ENCODE data around the gene AGBL4. TPM values are rescaled to one million over a fixed set of nuclear protein-coding genes. Genes with fewer than 3 reads are reported as not detected.

The AGBL4 gene
- total and polyA plus RNA-seq, 7 donors = 0.01 to 0.05 TPM; not detected in 5

DNA sequence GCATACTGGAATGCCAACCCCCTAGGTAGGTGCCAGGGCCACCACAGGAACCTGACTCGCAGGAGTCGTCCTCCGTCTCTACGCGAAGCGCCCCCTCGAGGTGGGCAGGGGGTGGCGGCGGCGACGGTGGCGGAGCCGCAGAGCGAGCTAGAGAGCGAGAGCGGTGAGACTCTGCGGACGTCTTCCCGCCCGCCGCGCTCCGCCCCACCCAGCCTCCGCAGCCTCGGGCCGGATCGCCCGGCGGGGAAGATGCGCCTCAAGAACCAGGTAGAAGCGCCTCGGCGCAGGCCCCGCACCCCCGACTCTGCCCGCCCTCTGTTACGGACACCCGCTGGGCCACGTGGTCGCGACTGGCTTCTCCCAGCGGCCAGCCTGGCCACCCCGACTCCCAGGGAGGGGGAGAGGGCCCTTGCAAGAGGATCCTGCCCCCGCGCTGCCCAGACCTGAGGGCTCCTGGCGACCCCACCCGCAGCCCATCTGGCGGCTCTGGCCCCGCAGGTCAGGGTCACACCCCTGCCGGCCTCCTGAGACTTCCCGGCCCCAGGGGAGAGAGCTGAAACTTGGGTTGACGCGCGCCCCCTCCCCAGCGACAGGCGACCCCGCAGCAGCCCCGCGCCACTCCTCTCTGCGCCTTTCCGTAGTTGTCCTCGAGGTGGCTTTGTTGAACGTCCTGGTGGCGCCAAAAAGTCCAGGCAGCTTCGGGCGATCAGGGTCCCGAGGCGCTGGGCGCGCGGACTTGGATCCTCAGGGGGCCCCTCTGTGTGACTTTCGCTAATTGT lies 24.4 kb upstream of the AGBL4 start:
- ATAC-seq (no peak), DNase-seq (peak in 1 of 2 donors; percentile 36)
- H3K27me3 ChIP-seq (ENCODE audit: insufficient read depth in 3 of 3, low read length in 2 of 3) = peaks cover 0 to 35% (median 6%) of the 10 kb centered on the region in 3 donors
- 1 to 3% (median 3%) methylated on average over 49 to 72 of the region's 72 CpGs for WGBS, 3 donors
- intact Hi-C loops (cut with DNase I) = no loop called here
- no peak overlapping the region for H3K27ac ChIP-seq
- H3K36me3 ChIP-seq (ENCODE audit: insufficient read depth in 1 of 2, low read depth in 1 of 2) = no peaks in the 10 kb centered on the region
- TF ChIP-seq, protein P1, sequence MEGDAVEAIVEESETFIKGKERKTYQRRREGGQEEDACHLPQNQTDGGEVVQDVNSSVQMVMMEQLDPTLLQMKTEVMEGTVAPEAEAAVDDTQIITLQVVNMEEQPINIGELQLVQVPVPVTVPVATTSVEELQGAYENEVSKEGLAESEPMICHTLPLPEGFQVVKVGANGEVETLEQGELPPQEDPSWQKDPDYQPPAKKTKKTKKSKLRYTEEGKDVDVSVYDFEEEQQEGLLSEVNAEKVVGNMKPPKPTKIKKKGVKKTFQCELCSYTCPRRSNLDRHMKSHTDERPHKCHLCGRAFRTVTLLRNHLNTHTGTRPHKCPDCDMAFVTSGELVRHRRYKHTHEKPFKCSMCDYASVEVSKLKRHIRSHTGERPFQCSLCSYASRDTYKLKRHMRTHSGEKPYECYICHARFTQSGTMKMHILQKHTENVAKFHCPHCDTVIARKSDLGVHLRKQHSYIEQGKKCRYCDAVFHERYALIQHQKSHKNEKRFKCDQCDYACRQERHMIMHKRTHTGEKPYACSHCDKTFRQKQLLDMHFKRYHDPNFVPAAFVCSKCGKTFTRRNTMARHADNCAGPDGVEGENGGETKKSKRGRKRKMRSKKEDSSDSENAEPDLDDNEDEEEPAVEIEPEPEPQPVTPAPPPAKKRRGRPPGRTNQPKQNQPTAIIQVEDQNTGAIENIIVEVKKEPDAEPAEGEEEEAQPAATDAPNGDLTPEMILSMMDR (IDR thresholded peaks at IDR 0.05) = no peak
- H3K9me3 ChIP-seq = no peaks in the 10 kb centered on the region
- no peaks in the 10 kb centered on the region for H3K4me1 ChIP-seq
- peak overlapping the region; percentile 46 for H3K4me3 ChIP-seq

DNA sequence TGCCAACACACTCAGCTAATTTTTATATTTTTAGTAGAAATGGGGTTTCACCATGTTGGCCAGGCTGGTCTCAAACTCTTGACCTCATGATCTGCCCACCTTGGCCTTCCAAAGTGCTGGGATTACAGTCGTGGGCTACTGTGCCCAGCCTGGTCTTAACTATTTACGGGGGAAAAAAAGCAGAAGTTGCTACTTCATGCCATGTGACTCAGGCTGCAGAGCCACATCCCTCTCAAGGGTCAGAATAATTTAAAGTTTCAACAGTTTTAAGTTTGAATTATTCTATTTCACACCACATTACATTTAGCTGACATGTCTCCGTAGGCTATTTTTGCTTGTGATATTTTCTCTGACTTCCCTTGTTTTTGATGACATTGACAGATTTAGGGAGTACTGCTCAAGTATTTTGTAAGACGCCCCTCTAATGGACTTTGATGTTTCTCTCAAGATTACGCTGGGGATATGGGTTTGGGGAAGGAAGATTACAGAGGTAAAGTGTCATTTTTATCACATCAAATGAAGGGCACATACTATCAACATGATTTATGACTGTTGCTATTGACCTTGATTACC lies 14.6 kb upstream of the AGBL4 start:
- ATAC-seq (no peak), DNase-seq (no peak)
- H3K9me3 ChIP-seq = no peaks in the 10 kb centered on the region
- H3K27me3 ChIP-seq (ENCODE audit: insufficient read depth in 3 of 3, low read length in 2 of 3) = no peaks in the 10 kb centered on the region
- H3K4me1 ChIP-seq = no peaks in the 10 kb centered on the region
- no peak overlapping the region for H3K27ac ChIP-seq
- intact Hi-C loops (cut with DNase I) = no loop called here
- TF ChIP-seq, protein P1 (IDR thresholded peaks at IDR 0.05) = no peak
- 47 to 52% (median 51%) methylated on average over 5 of the region's 5 CpGs for WGBS, 3 donors
- no peak overlapping the region for H3K4me3 ChIP-seq
- H3K36me3 ChIP-seq (ENCODE audit: insufficient read depth in 1 of 2, low read depth in 1 of 2) = no peaks in the 10 kb centered on the region

DNA sequence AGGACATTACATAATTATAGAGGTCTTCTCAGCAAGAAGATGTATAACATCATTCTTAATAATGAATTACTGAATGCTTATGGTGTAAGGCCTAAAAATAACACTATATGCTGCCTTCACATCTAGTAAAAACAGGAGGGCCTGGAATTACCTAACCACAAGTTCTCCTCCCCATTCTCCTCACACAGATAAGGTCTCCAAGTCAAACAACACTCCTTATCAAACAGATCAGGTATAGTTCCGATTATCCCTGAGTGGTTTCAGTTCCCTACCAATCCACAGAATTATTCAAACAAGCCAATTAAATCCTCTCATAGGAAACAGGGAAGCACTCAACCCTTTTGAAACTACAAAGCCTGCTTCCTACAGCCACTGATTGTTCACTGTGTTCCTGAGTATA lies 4.0 kb upstream of the AGBL4 start:
- TF ChIP-seq, protein P1 (IDR thresholded peaks at IDR 0.05) = no peak
- DNase-seq (no peak), ATAC-seq (no peak)
- intact Hi-C loops (cut with DNase I) = no loop called here
- no peak overlapping the region for H3K4me3 ChIP-seq
- H3K27ac ChIP-seq = no peak overlapping the region
- H3K27me3 ChIP-seq (ENCODE audit: insufficient read depth in 3 of 3, low read length in 2 of 3) = peaks cover 0 to 19% (median 4%) of the 10 kb centered on the region in 3 donors
- no peaks in the 10 kb centered on the region for H3K36me3 ChIP-seq (ENCODE audit: insufficient read depth in 1 of 2, low read depth in 1 of 2)
- no peaks in the 10 kb centered on the region for H3K4me1 ChIP-seq
- no peaks in the 10 kb centered on the region for H3K9me3 ChIP-seq
- WGBS, 3 donors = 79 to 83% (median 80%) methylated on average over 1 of the region's 1 CpG

DNA sequence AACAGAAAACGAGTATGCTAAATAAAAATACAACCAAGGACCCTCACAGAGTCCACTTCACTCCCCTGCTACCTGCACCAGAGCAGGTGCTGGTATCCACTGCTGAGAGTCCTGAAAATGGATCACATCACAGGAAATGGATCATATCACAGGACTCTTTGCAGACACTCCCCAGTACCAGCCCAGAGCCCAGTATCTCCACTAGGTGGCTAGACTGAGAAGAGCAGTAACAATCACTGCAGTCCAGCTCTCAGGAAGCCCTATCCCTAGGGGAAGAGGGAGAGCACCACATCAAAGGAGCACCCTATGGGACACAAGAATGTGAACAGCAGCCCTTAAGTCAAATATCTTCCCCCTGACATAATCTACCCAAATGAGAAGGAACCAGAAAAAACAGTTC lies 28.0 kb downstream of the AGBL4 start:
- 10 to 22% (median 16%) methylated on average over 1 of the region's 1 CpG for WGBS, 3 donors
- Histone ChIP-seq H3K9me3 (no peaks in the 10 kb centered on the region), H3K4me1 (no peaks in the 10 kb centered on the region), H3K27me3 (ENCODE audit: insufficient read depth in 3 of 3, low read length in 2 of 3) (no peaks in the 10 kb centered on the region), H3K36me3 (ENCODE audit: insufficient read depth in 1 of 2, low read depth in 1 of 2) (no peaks in the 10 kb centered on the region), H3K27ac (no peak overlapping the region), H3K4me3 (no peak overlapping the region)
- TF ChIP-seq, protein P1 (IDR thresholded peaks at IDR 0.05) = no peak
- ATAC-seq (no peak), DNase-seq (no peak)
- intact Hi-C loops (cut with DNase I) = no loop called here

All from psoas muscle (tissue), 8 donors.